Uterus (tissue), 4 donors: ENCODE results near the gene CCM2L. TPM values are rescaled to one million over a fixed set of nuclear protein-coding genes. Genes with fewer than 3 reads are reported as not detected.

Source experiments
- DNase-seq, 2 donors: peaks; one replicate each; pipeline ENCODE4 v3.0.0-alpha.2; 2019 to 2020
- H3K27ac ChIP-seq, 2 donors: fragments of 200-600 bp; sonication (generic); 1 replicate in 1 of 2; 2 replicates in 1 of 2; pipeline ENCODE4 v1.5.1; 2016 to 2018
- H3K27me3 ChIP-seq, 2 donors: fragments of 200-600 bp; sonication (generic); one replicate each; pipeline ENCODE4 v1.5.1; 2018 to 2019; ENCODE audit warnings: control low read depth in 1 of 2
- H3K36me3 ChIP-seq, 2 donors: fragments of 200-600 bp; sonication (generic); one replicate each; pipeline ENCODE4 v1.5.1; 2019; ENCODE audit warnings: control low read depth in 1 of 2
- H3K4me1 ChIP-seq, 2 donors: fragments of 200-600 bp; sonication (generic); one replicate each; pipeline ENCODE4 v1.5.1; 2018 to 2019; ENCODE audit warnings: control low read depth in 1 of 2
- H3K4me3 ChIP-seq, 2 donors: fragments of 200-600 bp; sonication (generic); 1 replicate in 1 of 2; 2 replicates in 1 of 2; pipeline ENCODE4 v1.5.1; 2018 to 2019; ENCODE audit warnings: mild to moderate bottlenecking in 1 of 2
- H3K9me3 ChIP-seq, 2 donors: fragments of 200-600 bp; sonication (generic); one replicate each; pipeline ENCODE4 v1.5.1; 2019; ENCODE audit warnings: control low read depth in 1 of 2
- POLR2A ChIP-seq, 2 donors: fragments of 450-650 bp; IDR thresholded peaks; one replicate each; pipeline ENCODE4 v1.6.1; 2016; ENCODE audit warnings: antibody characterized with exemption in 2 of 2, mild to moderate bottlenecking in 1 of 2, moderate library complexity in 1 of 2
- intact Hi-C: fragments of 100-400 bp; cut with DNase I; formaldehyde crosslinking; loops from one replicate; pipeline ENCODE4 v1.15.1; 2023; ENCODE audit warnings: low total_unique reads
- total RNA-seq, 4 donors: library from RNA; depleted of rRNA in 3 of 4; stranded (reverse); fragments of >200 nt in 3 of 4; gene quantifications; one replicate each; pipeline versions ENCODE4 v1.1.0 to v1.2.4, GENCODE V29; 2014 to 2023
- TF ChIP-seq, protein P1 (sequence below), 4 experiments: fragments of 200-600 bp in 2 of 4; fragments of 450-650 bp in 2 of 4; sonication (generic) in 2 of 4; IDR thresholded peaks; one replicate each; pipeline ENCODE4 v1.5.1; 2016 to 2019; ENCODE audit warnings: antibody characterized with exemption in 4 of 4, mild to moderate bottlenecking in 2 of 4, moderate library complexity in 1 of 4
- donor health status: DM: yes; HTN: yes; CAD: no.

The CCM2L gene
- total RNA-seq, 4 donors from 2014 or later: 3.5 to 21.9 (median 10.0) TPM

DNA sequence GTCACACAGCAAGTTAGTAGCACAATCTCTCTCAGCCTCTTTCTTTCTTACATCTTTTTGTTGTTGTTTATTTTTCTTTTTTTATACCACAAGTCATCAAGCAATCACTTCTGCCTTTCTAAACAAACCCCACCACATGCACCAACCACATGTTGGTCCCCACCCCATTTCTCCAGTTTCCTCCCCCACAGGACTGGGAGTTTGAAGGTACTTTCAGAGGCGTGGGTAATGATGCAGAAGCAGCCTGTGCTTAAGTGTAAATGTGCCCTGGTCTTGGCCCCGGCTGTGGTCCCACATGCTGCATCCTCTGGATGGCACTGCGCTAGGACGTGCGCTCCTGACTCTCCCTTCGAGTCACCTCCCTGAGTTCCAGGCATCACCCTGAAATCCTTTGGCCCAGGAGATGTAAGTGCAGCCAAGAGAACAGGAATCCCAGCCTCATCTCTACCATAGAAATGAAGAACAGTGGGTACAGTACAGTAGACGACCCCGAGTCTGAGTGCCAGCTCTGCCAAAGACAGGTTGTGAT lies 47.5 kb downstream of the CCM2L start:
- no peak overlapping the region for H3K4me3 ChIP-seq
- H3K27me3 ChIP-seq: peaks cover 1 to 6% of the 10 kb centered on the region in 2 donors
- H3K9me3 ChIP-seq: no peaks in the 10 kb centered on the region
- no peak overlapping the region for H3K27ac ChIP-seq
- intact Hi-C loops: no loop called here
- H3K36me3 ChIP-seq: no peaks in the 10 kb centered on the region
- no peaks in the 10 kb centered on the region for H3K4me1 ChIP-seq
- DNase-seq: no peak
- TF ChIP-seq POLR2A (IDR thresholded peaks at IDR 0.05): no peak
- TF ChIP-seq, protein P1, sequence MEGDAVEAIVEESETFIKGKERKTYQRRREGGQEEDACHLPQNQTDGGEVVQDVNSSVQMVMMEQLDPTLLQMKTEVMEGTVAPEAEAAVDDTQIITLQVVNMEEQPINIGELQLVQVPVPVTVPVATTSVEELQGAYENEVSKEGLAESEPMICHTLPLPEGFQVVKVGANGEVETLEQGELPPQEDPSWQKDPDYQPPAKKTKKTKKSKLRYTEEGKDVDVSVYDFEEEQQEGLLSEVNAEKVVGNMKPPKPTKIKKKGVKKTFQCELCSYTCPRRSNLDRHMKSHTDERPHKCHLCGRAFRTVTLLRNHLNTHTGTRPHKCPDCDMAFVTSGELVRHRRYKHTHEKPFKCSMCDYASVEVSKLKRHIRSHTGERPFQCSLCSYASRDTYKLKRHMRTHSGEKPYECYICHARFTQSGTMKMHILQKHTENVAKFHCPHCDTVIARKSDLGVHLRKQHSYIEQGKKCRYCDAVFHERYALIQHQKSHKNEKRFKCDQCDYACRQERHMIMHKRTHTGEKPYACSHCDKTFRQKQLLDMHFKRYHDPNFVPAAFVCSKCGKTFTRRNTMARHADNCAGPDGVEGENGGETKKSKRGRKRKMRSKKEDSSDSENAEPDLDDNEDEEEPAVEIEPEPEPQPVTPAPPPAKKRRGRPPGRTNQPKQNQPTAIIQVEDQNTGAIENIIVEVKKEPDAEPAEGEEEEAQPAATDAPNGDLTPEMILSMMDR (IDR thresholded peaks at IDR 0.05): no peak

DNA sequence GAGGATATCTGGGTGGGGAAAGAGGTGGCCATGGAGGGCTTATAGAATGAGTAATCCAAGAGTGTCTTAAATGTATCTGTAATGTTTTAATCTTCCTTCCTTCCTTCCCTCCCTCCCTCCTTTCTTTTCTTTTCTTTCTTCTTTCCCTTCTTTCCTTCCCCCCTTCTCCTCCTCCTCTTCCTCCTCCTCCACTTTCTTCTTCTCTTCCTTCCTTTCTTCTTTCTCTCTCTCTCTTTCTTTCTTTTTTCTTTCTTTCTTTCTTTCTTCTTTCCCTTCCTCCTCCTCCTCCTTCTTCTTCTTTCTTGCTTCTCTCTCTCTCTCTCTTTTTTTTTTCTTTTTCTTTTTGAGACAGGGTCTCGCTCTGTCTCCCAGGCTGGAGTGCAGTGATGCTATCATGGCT lies 49.0 kb downstream of the CCM2L start:
- H3K4me3 ChIP-seq: no peak overlapping the region
- no peak for TF ChIP-seq POLR2A (IDR thresholded peaks at IDR 0.05)
- TF ChIP-seq, protein P1 (IDR thresholded peaks at IDR 0.05): no peak
- intact Hi-C loops: no loop called here
- H3K27ac ChIP-seq: no peak overlapping the region
- H3K27me3 ChIP-seq: no peaks in the 10 kb centered on the region
- DNase-seq: no peak
- H3K36me3 ChIP-seq: no peaks in the 10 kb centered on the region
- no peaks in the 10 kb centered on the region for H3K9me3 ChIP-seq
- no peaks in the 10 kb centered on the region for H3K4me1 ChIP-seq

DNA sequence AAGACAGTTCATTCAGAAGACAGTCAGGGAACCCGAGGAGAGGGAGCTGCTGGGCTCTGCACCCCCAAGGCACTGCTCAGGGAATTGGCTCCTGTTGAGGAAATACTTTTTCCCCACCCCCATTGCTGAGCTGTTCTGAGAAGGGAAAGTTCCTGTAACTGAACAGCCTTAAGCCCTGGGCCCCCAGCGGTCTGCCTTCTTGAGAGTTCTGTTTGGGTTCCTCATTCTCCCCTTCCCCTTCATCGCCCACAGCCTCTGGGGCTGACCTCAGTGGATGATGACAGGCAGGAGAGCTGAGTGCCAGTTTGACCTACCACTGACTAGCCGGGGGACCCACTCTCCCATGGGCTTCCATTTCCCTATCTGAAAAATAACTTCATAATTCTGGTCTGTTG lies 52.5 kb downstream of the CCM2L start:
- H3K36me3 ChIP-seq: no peaks in the 10 kb centered on the region
- no peaks in the 10 kb centered on the region for H3K4me1 ChIP-seq
- no peak overlapping the region for H3K27ac ChIP-seq
- H3K9me3 ChIP-seq: no peaks in the 10 kb centered on the region
- no peak for DNase-seq
- H3K27me3 ChIP-seq: no peaks in the 10 kb centered on the region
- no peak overlapping the region for H3K4me3 ChIP-seq
- intact Hi-C loops: no loop called here
- TF ChIP-seq, protein P1 (IDR thresholded peaks at IDR 0.05): no peak
- no peak for TF ChIP-seq POLR2A (IDR thresholded peaks at IDR 0.05)

DNA sequence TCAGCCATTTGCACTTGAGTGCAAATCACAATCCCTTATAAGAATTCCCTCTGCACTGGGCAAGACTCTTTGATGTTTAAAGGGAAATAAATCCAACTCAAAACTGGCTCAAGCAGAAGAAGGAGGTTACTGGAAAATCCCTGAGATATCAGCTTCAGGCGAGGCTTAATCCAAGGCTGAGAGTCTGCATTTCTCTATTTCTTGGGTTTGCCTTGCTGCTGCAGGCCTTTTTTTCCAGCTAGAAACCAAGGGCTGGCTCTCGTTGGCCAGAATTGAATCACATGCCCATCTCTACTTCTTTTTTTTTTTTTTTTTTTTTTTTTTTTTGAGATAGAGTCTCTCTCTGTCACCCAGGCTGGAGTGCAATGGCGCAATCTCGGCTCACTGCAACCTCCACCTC lies 53.5 kb downstream of the CCM2L start:
- H3K27me3 ChIP-seq: no peaks in the 10 kb centered on the region
- intact Hi-C loops: no loop called here
- no peaks in the 10 kb centered on the region for H3K4me1 ChIP-seq
- H3K27ac ChIP-seq: no peak overlapping the region
- no peak overlapping the region for H3K4me3 ChIP-seq
- no peak for DNase-seq
- TF ChIP-seq, protein P1 (IDR thresholded peaks at IDR 0.05): no peak
- no peak for TF ChIP-seq POLR2A (IDR thresholded peaks at IDR 0.05)
- no peaks in the 10 kb centered on the region for H3K9me3 ChIP-seq
- H3K36me3 ChIP-seq: no peaks in the 10 kb centered on the region

DNA sequence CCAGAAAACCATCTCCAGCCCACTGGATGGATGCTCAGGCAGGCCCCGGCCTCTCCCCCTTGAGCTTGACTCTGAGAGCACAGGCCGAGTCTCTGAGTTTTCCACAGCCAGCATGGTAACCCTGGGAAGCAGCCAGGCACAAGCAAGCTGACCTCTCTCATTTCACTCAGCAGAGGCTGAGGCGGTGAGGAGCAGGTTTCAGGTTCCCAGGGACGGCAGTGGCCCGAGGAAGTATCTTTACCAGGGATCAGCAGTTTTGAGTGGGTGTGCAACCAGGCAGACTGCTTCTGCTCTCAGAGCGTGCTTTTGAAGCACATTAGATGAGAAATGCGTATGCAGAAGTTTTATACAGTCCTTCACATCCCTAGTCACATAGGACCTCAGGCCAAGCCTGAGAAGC lies 54.4 kb downstream of the CCM2L start:
- intact Hi-C loops: no loop called here
- no peak for DNase-seq

More for the DNA sequence above, 54.4 kb downstream of the CCM2L start:
- H3K27ac ChIP-seq: no peak overlapping the region
- TF ChIP-seq, protein P1 (IDR thresholded peaks at IDR 0.05): no peak
- TF ChIP-seq POLR2A (IDR thresholded peaks at IDR 0.05): no peak
- no peaks in the 10 kb centered on the region for H3K36me3 ChIP-seq
- H3K27me3 ChIP-seq: no peaks in the 10 kb centered on the region
- no peaks in the 10 kb centered on the region for H3K4me1 ChIP-seq
- H3K4me3 ChIP-seq: no peak overlapping the region
- H3K9me3 ChIP-seq: no peaks in the 10 kb centered on the region
